Stomach (tissue), 4 donors: ENCODE measurements around the gene LOC101059915.

ENCODE experiments used
- EP300 ChIP-seq: sonication (generic); formaldehyde crosslinking; IDR thresholded peaks from one replicate; pipeline ENCODE4 v1.6.1; 2017; ENCODE audit warnings: antibody characterized with exemption
- POLR2A ChIP-seq, 4 donors: fragments of 450-650 bp; IDR thresholded peaks; one replicate each; pipeline ENCODE4 v1.6.1; 2016; ENCODE audit warnings: antibody characterized with exemption in 4 of 4, control low read depth in 2 of 4, mild to moderate bottlenecking in 1 of 4, moderate library complexity in 1 of 4
- TF ChIP-seq, protein P1 (sequence below), 7 experiments: fragments of 450-650 bp in 4 of 7; fragments of 200-600 bp in 3 of 7; sonication (generic) in 3 of 7; IDR thresholded peaks; one replicate each; pipeline ENCODE4 v1.5.1; 2016 to 2019; ENCODE audit warnings: antibody characterized with exemption in 7 of 7, control low read depth in 2 of 7, mild to moderate bottlenecking in 1 of 7

DNA sequence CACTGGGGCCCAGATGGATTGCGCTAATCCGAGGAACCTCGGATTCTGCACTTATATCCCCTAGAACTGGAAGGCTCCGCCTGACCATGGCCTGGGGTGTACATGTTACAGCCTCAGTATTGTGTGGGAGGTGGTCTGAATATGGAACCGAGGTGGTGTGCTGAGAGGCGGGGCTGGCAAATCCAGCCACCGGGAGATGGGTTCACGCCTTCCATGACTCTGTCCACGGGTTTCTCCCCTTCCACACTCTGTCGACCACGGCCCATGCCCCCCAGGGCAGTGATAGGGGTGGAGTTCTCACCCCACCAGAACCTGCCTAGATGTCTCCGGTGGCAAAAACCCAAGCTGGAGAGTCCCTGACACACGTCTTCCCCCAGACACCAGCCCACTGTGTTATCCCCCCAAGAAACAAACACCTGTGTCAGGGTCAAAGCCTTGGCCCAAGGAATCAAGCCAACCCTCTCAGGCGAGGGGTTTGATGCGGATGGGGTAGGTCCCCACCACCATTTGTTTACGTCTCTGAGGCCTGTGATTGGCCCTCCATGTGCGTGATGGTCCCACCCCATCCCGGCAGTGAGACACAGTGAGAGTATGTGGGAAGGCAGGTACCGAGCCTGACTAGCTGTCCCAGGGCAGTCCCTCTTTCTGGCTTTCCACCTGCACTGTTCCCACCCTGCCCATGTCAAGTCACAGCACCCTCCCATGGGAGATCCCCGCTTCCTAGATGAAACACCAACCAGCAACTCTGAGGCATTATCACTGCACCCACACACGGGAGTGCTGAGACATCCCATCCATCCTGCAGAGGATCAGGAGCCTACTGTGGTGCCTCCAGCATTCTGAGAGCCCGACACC, 6.6 kb upstream of the LOC101059915 start:
- TF ChIP-seq, protein P1, sequence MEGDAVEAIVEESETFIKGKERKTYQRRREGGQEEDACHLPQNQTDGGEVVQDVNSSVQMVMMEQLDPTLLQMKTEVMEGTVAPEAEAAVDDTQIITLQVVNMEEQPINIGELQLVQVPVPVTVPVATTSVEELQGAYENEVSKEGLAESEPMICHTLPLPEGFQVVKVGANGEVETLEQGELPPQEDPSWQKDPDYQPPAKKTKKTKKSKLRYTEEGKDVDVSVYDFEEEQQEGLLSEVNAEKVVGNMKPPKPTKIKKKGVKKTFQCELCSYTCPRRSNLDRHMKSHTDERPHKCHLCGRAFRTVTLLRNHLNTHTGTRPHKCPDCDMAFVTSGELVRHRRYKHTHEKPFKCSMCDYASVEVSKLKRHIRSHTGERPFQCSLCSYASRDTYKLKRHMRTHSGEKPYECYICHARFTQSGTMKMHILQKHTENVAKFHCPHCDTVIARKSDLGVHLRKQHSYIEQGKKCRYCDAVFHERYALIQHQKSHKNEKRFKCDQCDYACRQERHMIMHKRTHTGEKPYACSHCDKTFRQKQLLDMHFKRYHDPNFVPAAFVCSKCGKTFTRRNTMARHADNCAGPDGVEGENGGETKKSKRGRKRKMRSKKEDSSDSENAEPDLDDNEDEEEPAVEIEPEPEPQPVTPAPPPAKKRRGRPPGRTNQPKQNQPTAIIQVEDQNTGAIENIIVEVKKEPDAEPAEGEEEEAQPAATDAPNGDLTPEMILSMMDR (IDR thresholded peaks at IDR 0.05): no peak
- TF ChIP-seq EP300 (no peak), POLR2A (IDR thresholded peaks at IDR 0.05) (no peak)
